H7 (cell line): ENCODE data around the gene KCNH2. TPM values are rescaled to one million over a fixed set of nuclear protein-coding genes. Genes with fewer than 3 reads are reported as not detected.
A peak's percentile ranks its signal among the peaks of the same experiment; 100 is the strongest.

Experiments
- DNase-seq: peaks from one replicate; pipeline ENCODE4 v3.0.0; 2012
- H3K27me3 ChIP-seq: 2 replicates; pipeline ENCODE4 v1.6.0; 2011; ENCODE audit warnings: mild to moderate bottlenecking, low read length; ENCODE audit not compliant: control insufficient read depth, insufficient read depth
- H3K36me3 ChIP-seq: replicated peaks from 2 replicates; pipeline ENCODE4 v1.5.1; 2011; ENCODE audit warnings: low read length; ENCODE audit not compliant: control insufficient read depth, insufficient read depth
- H3K4me3 ChIP-seq: 2 replicates; pipeline ENCODE4 v1.5.1; 2011; ENCODE audit warnings: low read depth, mild to moderate bottlenecking, control low read depth, low read length, moderate library complexity; ENCODE audit not compliant: insufficient read depth
- total RNA-seq: library from RNA; depleted of rRNA; stranded (reverse); fragments of >200 nt; shearing (Covaris generic); gene quantifications from 2 replicates; pipeline ENCODE4 v1.2.3, GENCODE V29; 2014

The KCNH2 gene
- total RNA-seq, 1 experiment from 2014 or later, result 9.5 TPM

DNA sequence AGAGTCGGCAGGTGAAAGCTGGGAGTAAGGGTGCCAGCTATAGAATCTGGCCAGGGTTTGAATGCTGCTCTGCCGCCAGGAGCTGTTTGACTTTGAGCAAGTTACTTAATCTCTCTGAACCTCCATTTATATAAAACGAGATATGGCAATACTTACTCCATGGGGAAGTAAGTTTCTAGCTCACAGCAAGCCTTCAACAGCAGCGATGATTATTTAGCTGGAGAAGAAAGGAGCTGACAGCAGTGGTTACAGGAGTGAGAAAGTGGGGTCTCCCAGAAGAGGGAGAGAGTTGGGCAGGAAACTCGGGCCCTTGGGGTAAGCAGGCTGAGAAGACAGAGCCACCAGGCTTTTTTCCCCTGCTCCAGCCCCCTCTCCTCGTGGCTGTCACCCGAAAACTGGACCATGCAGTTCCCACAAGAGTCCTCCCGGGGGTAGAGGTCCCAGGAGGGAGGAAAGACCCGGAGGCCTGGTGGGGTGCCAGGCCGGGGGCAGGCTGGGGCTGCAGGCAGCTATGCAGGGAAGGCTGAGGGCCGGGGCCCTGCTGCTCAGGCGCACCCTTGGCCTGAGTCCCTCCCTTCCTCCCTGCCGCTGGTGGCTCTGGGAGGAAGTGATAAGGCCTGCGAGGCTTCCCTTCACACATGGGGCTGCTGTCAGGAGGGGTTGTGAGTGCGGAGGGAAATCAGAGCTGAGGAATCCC, 16.2 kb upstream of the KCNH2 start:
- DNase-seq, result peak; percentile 58
- no peak overlapping the region for H3K4me3 ChIP-seq
- no peaks in the 10 kb centered on the region for H3K27me3 ChIP-seq
- H3K36me3 ChIP-seq, result no peaks in the 10 kb centered on the region

- DNase-seq, result peak; percentile 86
- Histone ChIP-seq H3K27me3 (no peaks in the 10 kb centered on the region), H3K4me3 (no peak overlapping the region), H3K36me3 (no peaks in the 10 kb centered on the region)
Measured at GRCh38 chr7:150993511-150993910, 15.4 kb upstream of the KCNH2 start.

- H3K27me3 ChIP-seq, result no peaks in the 10 kb centered on the region
- no peak overlapping the region for H3K4me3 ChIP-seq
- peak; percentile 94 for DNase-seq
- no peaks in the 10 kb centered on the region for H3K36me3 ChIP-seq
Measured at GRCh38 chr7:150992833-150993302, 14.7 kb upstream of the KCNH2 start.

DNA sequence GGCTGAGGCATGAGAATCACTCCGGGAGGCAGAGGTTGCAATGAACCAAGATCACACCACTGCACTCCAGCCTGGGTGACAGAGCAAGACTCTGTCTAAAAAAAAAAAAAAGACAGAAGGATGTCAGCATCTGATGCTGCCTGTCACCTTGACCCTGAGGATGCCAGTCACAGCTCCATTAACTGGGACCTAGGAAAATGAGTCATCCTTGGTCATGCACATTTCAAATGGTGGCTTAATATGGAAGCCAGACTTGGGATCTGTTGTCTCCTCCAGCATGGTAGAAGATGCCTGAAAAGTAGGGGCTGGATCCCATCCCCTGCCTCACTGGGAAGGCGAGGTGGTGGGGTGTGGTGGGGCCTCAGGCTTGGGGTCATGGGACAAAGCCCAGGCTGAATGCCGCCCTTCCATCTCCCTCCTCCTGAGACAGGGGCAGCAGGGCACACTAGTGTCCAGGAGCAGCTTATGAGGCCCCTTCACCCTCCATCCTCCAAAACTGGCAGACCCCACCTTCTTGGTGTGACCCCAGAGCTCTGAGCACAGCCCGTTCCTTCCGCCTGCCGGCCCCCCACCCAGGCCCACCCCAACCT, 14.0 kb upstream of the KCNH2 start:
- Histone ChIP-seq H3K4me3 (no peak overlapping the region), H3K27me3 (no peaks in the 10 kb centered on the region), H3K36me3 (no peaks in the 10 kb centered on the region)
- DNase-seq, result no peak

GRCh38 chr7:150990416-150991186, 12.5 kb upstream of the KCNH2 start, which contains the start of gene NOS3:
Gene NOS3, plus strand, starts transcription at chr7:150991017. Its CDS starts 2,787 bp downstream, at chr7:150993804.
- no peak within 1 kb of the TSS for H3K4me3 ChIP-seq
- no peak for DNase-seq
- no peaks in the 10 kb centered on the region for H3K27me3 ChIP-seq
- no peaks in the 10 kb centered on the region for H3K36me3 ChIP-seq

DNA sequence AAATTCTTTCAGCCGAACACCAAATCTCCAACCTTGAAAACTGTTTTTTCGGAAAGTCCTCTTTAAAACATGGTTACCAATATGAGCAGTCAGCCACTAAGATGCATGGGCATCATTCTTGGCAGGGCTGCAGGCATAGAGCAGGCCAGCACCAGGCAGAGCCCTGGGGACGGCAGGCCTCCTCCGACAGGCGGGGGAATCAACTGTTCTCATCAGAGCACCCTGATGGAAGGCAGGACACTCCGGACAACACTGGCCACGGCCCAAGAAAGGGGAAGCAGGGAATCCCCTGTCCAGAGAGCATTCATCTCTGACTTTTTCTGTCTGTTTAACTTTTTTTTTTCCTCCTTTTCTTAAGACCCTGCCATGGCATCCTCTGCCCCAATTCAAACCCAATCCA, 11.3 kb upstream of the KCNH2 start:
- no peak overlapping the region for H3K4me3 ChIP-seq
- no peaks in the 10 kb centered on the region for H3K27me3 ChIP-seq
- H3K36me3 ChIP-seq, result no peaks in the 10 kb centered on the region
- peak; percentile 44 for DNase-seq

DNA sequence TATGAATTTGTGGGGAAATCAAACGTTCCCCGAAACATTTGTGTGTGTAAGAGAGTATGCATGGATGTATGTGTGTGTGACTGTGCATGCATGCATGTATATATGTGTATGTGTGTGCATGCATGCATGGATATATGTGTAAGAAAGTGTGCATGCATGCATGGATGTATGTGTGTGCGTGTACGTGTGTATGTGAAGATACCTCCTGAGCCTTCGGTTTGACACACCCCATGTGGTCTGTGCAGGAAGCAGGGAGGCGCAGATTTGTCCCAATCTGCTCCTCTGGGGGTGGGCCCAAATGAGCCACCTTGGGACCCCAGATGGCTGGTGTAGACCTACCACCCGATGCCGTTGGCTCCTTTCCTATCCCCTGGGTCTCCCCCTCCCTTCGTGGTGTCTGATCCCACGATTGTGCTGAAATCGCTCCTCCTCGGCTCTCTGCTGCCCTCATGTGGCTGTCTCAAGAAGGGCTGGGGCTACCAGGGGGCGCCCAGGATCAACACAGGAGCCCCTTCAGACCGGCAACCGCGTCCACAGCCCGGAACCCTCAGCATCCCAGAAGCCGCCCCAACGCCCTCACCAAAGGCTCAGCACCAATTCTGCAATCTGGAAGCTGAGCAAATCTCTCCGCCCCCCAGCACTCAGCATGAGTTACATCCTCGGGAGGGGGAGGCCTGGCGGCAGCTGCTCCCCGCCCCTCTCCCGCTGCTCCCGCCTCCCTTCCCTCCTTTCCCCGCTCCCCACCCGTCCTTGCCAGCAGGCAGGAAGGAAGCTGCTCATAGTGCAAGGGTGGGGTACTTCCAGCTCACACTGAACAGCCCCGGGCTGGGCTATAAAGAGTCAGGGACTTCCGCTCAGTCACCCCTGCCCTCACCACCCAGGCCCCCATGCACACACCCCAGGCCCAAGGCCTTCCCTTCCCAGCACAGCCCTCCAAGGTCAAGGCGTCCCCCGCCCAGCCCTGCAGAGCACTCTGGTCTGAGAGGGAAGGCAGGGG, 10.4 kb upstream of the KCNH2 start:
- Histone ChIP-seq H3K36me3 (no peaks in the 10 kb centered on the region), H3K27me3 (no peaks in the 10 kb centered on the region), H3K4me3 (peak overlapping the region; percentile 35)
- peak; percentile 97 for DNase-seq

DNA sequence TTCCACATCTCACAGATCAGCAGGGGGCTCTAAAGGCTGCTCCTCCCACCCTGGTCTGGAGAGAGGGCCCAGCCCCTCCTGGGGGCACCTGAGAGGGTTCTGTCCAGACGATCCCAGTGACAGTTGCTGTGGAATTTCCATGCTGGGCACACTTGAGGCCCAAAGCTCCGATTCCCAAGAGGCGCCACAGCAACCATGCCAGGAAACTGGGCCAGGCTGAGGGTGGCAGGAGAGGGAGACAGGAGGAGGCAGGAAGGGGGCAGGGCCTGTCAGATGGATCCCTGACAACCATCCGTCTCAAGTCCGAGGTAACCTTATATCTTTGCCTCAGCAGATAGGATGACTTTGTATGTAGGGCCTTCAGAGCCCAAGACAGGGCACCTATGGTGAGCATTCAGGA, 8.4 kb upstream of the KCNH2 start:
- H3K27me3 ChIP-seq, result peaks cover 5% of the 10 kb centered on the region; the same call in 1 of the 2 replicates
- no peak for DNase-seq
- no peaks in the 10 kb centered on the region for H3K36me3 ChIP-seq
- H3K4me3 ChIP-seq, result no peak overlapping the region

DNA sequence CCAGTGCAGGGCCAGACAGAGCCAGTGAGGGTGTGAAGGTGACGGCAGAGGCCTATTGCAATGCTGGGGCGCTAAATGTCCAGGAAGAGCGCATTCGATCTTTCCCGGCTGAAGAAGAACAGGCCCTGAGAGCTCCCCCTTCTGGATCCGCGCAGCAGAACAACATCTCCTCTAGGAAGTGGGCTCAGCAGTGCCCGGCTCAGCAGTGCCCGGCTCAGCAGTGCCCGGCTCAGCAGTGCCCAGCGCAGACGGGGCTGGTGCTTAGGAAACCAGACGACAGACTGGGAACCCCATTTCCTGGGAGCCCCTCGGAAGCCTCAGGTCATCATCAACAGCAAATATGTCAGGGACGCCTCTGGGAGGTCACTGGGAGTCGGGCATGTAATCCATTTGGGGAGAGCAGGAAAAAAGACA, 8.0 kb upstream of the KCNH2 start:
- peak; percentile 85 for DNase-seq

DNA sequence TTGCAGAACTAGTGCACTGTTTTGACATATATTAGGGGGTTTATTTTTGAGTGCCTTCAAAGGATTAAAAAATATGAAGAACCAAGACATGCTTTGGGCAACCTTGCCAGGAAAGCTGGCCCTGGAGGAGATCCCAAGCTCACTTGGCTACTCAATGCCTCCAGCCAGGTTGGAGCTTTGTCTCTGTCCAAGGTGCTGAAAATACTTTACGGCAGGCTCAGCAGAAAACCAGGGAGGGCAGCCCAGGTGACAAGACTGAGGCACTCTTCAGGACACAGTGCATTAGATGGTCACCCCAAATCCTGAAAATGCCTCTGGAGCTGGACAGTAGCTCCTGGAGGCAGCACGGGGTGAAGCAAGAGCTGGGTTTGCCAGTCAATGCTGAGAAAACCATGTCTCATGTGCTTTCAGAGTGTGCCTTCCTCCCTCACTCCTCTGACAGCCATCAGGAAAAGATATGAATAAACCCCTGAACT, 5.8 kb upstream of the KCNH2 start:
- Histone ChIP-seq H3K27me3 (peaks cover 25% of the 10 kb centered on the region), H3K4me3 (no peak overlapping the region), H3K36me3 (no peaks in the 10 kb centered on the region)
- DNase-seq, result peak; percentile 80

More for the DNA sequence above, 8.0 kb upstream of the KCNH2 start:
- Histone ChIP-seq H3K4me3 (no peak overlapping the region), H3K36me3 (no peaks in the 10 kb centered on the region), H3K27me3 (peaks cover 9% of the 10 kb centered on the region)

- Histone ChIP-seq H3K4me3 (no peak overlapping the region), H3K27me3 (peaks cover 28% of the 10 kb centered on the region), H3K36me3 (no peaks in the 10 kb centered on the region)
- DNase-seq, result no peak
Measured at GRCh38 chr7:150982351-150982750, 4.2 kb upstream of the KCNH2 start.

GRCh38 chr7:150981644-150982043, 3.5 kb upstream of the KCNH2 start:
- no peaks in the 10 kb centered on the region for H3K36me3 ChIP-seq
- H3K4me3 ChIP-seq, result no peak overlapping the region
- DNase-seq, result no peak
- peaks cover 35% of the 10 kb centered on the region for H3K27me3 ChIP-seq

DNA sequence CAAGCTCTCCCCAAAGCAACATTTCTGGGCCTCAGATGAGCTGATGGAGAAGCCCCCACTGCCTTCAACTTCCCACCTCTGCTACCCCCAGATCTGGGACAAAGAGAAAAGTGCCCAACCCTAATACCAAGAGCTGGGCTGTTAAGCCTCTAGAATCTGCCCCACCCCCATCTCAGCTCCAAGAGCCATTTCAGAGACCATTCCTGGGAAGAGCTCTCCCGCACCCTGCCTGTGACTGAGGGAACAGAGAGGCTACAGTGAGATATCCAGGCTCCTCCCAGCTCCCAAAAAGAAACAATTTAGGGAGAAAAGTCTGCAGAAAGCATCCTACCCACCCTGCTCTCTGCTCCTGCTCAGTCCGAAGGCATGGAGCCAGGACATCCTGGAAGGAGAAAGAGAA, 2.5 kb upstream of the KCNH2 start:
- H3K36me3 ChIP-seq, result no peaks in the 10 kb centered on the region
- peak; percentile 72 for DNase-seq
- H3K27me3 ChIP-seq, result peaks cover 41% of the 10 kb centered on the region
- H3K4me3 ChIP-seq, result no peak overlapping the region
